ENCODE data around the gene TEX261. TPM values are rescaled to one million over a fixed set of nuclear protein-coding genes. Genes with fewer than 3 reads are reported as not detected.
"Not testable (repeated sequence)": the region's sequence is repeated elsewhere in the genome, so short reads cannot be mapped to it uniquely, and the experiment has no call there.

The TEX261 gene
- total and polyA plus RNA-seq, 2 of the 8 experiments (the other 6 are each of a cell fraction or from before 2014, with no cell fraction given), result 25.2 to 30.1 TPM

GRCh38 chr2:71036296-71036695, 41.6 kb upstream of the TEX261 start:
- H2BK15ac ChIP-seq (ENCODE audit: low read length); H3K79me2 ChIP-seq (ENCODE audit: control insufficient read depth in 1 of 2, insufficient read depth in 2 of 2, low read length in 2 of 2); H2BK20ac ChIP-seq (ENCODE audit: low read length); H3K9me3 ChIP-seq (ENCODE audit: insufficient read depth in 2 of 2, low read depth in 1 of 2, low read length in 1 of 2); H2BK12ac ChIP-seq (ENCODE audit: low read depth, low read length); H3K56ac ChIP-seq (replicated peaks; ENCODE audit: insufficient read length, low read depth, low read length); H3K4ac ChIP-seq (replicated peaks; ENCODE audit: insufficient read length, low read depth, low read length); DNase-seq (ENCODE audit: low read depth in 1 of 2, low spot score in 2 of 2); H3K4me3 ChIP-seq (ENCODE audit: extremely low read depth in 1 of 4, insufficient read depth in 2 of 4, low read depth in 3 of 4, low read length in 4 of 4); H3K18ac ChIP-seq (ENCODE audit: extremely low read depth, low read length); H3K23ac ChIP-seq (ENCODE audit: insufficient read length); H3K27ac ChIP-seq (ENCODE audit: low read depth, low read length); H3K9ac ChIP-seq (replicated peaks in 1 of 4; ENCODE audit: extremely low read depth in 1 of 4, low read depth in 3 of 4, low read length in 3 of 4); H2AK5ac ChIP-seq (ENCODE audit: low read depth, low read length); H2BK5ac ChIP-seq (ENCODE audit: low read depth, low read length); H4K8ac ChIP-seq (ENCODE audit: extremely low read depth, insufficient read depth, low read length); H4K91ac ChIP-seq (replicated peaks; ENCODE audit: insufficient read length, low read length); FAIRE-seq; H4K20me1 ChIP-seq (replicated peaks in 1 of 2; ENCODE audit: control insufficient read depth in 1 of 2, insufficient read depth in 2 of 2, low read length in 2 of 2); H2AFZ ChIP-seq (ENCODE audit: low read length); H3K4me1 ChIP-seq (replicated peaks in 1 of 4; ENCODE audit: control insufficient read depth in 3 of 4, insufficient read depth in 4 of 4, low read length in 3 of 4); H3K4me2 ChIP-seq (ENCODE audit: insufficient read depth in 1 of 2, low read depth in 2 of 2, low read length in 2 of 2); H3K79me1 ChIP-seq (ENCODE audit: low read depth, low read length); H3K23me2 ChIP-seq (ENCODE audit: low read depth, low read length); H4K5ac ChIP-seq (ENCODE audit: insufficient read length, low read depth, low read length); H2BK120ac ChIP-seq (replicated peaks; ENCODE audit: low read depth, low read length); POLR2A ChIA-PET (ENCODE audit: partially characterized antibody); H3K14ac ChIP-seq (ENCODE audit: insufficient read length); H3K27me3 ChIP-seq (replicated peaks in 1 of 4; ENCODE audit: control insufficient read depth in 3 of 4, extremely low read depth in 1 of 4, insufficient read depth in 3 of 4, low read length in 3 of 4); H3K36me3 ChIP-seq (ENCODE audit: control insufficient read depth in 2 of 4, insufficient read depth in 4 of 4, low read length in 3 of 4): not testable (repeated sequence)
- 93% methylated on average over 8 of the region's 8 CpGs; no CpG with 5 or more reads in 1 of the 2 experiments for WGBS, 2 experiments (ENCODE audit: extremely low coverage in 1 of 2, insufficient coverage in 1 of 2, insufficient read length in 1 of 2, insufficient replicate concordance in 2 of 2, low coverage in 1 of 2, low lambda C conversion rate in 2 of 2, missing lambda C conversion rate in 1 of 2)
- CTCF ChIA-PET (ENCODE audit: partially characterized antibody), result interaction anchor here (1.4 kb wide), 1 partner anchor 28 kb away, joined by 3 read pairs; no protein-coding TSS in a partner anchor

Measured in H1 (cell line).